Mesendoderm (in vitro differentiated cells): ENCODE results near the gene PILRA.

ENCODE experiments used
- DNase-seq: peaks from one replicate; pipeline ENCODE4 v3.0.0; 2013
- H2AK5ac ChIP-seq: 2 replicates; pipeline ENCODE4 v1.6.1; 2013; ENCODE audit warnings: low read length, inconsistent platforms
- H2BK120ac ChIP-seq: 2 replicates; pipeline ENCODE4 v1.6.1; 2013; ENCODE audit warnings: low read depth, mild to moderate bottlenecking, low read length, moderate library complexity, mixed read lengths
- H2BK15ac ChIP-seq: replicated peaks from 2 replicates; pipeline ENCODE4 v1.6.1; 2013; ENCODE audit warnings: low read depth, mild to moderate bottlenecking, moderate library complexity
- H2BK5ac ChIP-seq: 2 replicates; pipeline ENCODE4 v1.6.1; 2013; ENCODE audit warnings: low read length, inconsistent platforms
- H3K18ac ChIP-seq: 2 replicates; pipeline ENCODE4 v1.6.1; 2013; ENCODE audit warnings: mild to moderate bottlenecking, low read length, mixed read lengths
- H3K23ac ChIP-seq: one replicate; pipeline ENCODE4 v1.6.1; 2013; ENCODE audit warnings: low read length
- H3K27ac ChIP-seq: 2 replicates; pipeline ENCODE4 v1.5.1; 2013; ENCODE audit warnings: low read depth, mild to moderate bottlenecking, inconsistent platforms, low read length, moderate library complexity
- H3K27me3 ChIP-seq: 2 replicates; pipeline ENCODE4 v1.6.1; 2013; ENCODE audit warnings: low read length, control low read depth, mild to moderate bottlenecking, inconsistent platforms; ENCODE audit not compliant: insufficient read depth, poor library complexity
- H3K36me3 ChIP-seq: 2 replicates; pipeline ENCODE4 v1.6.1; 2013; ENCODE audit warnings: low read length, inconsistent platforms; ENCODE audit not compliant: control insufficient read depth, insufficient read depth
- H3K4ac ChIP-seq: one replicate; pipeline ENCODE4 v1.6.1; 2013; ENCODE audit warnings: low read depth, mild to moderate bottlenecking, low read length, moderate library complexity
- H3K4me1 ChIP-seq: 2 replicates; pipeline ENCODE4 v1.6.1; 2013; ENCODE audit warnings: low read depth, low read length, inconsistent platforms; ENCODE audit not compliant: control insufficient read depth
- H3K4me2 ChIP-seq: 2 replicates; pipeline ENCODE4 v1.6.1; 2013; ENCODE audit warnings: low read length
- H3K4me3 ChIP-seq: 2 replicates; pipeline ENCODE4 v1.5.1; 2013; ENCODE audit warnings: mild to moderate bottlenecking, low read length
- H3K56ac ChIP-seq: one replicate; pipeline ENCODE4 v1.6.1; 2013; ENCODE audit warnings: low read length
- H3K79me1 ChIP-seq: 2 replicates; pipeline ENCODE4 v1.6.1; 2013; ENCODE audit warnings: low read length, inconsistent platforms
- H3K79me2 ChIP-seq: 2 replicates; pipeline ENCODE4 v1.6.1; 2013; ENCODE audit warnings: mild to moderate bottlenecking, low read length; ENCODE audit not compliant: control insufficient read depth, insufficient read depth
- H3K9ac ChIP-seq: 2 replicates; pipeline ENCODE4 v1.6.1; 2013; ENCODE audit warnings: low read length, inconsistent platforms
- H4K5ac ChIP-seq: one replicate; pipeline ENCODE4 v1.6.1; 2013; ENCODE audit warnings: low read length
- H4K8ac ChIP-seq: one replicate; pipeline ENCODE4 v1.6.1; 2013; ENCODE audit warnings: low read depth, mild to moderate bottlenecking, control low read depth, low read length, moderate library complexity
- WGBS: extraction: QIAGEN DNeasy Blood & Tissue Kit; methylation state at CpG from one replicate; pipeline ENCODE4 v1.1.7; 2013; ENCODE audit warnings: low lambda C conversion rate, missing lambda C conversion rate; ENCODE audit not compliant: insufficient coverage; ENCODE audit errors: extremely low coverage; 5-methylcytosine and 5-hydroxymethylcytosine counted together

The PILRA gene

DNA sequence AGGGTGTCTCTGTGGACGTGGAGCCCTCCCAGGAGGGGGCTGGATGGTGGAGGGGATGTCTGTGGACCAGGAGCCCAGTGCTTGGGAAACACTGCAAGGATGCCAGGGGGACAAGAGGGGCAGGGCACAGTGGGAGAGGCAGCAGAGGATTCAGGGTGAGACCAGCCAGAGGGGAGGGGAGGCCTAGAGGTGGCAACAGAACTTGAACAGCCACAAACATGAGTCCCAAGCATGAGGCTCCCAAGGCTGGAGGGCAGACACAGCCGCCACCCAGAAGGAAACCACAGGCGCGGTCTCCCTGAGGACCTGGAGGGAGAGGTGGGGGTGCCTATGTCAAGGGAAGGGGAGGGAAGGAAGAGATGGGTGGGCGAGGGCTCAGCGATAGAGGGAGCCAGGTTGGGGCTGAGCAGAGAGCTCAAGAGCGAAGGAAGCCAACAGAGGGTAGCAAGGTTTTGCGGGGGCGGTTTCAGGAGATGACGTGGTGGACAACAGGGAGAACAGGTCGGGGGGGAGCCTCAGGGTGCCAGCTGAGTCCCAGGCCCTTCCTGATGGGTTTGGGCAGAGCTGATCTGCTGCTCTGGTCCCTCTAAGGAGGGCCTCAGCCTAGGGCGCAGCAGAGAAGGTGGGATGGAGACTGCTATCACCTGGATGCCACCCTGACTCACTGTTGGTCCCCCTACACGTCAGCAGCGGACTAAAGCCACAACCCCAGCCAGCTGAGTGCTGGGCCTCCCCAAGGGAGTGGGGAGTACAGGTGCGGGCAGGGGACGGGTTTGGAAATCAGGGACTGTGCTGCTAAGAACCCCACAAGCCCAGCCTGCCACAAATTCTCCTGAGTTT lies 6.7 kb upstream of the PILRA start:
- Histone ChIP-seq H4K5ac (no peak overlapping the region), H3K4me2 (no peak overlapping the region), H2BK5ac (no peak overlapping the region), H2BK120ac (no peak overlapping the region), H3K27me3 (no peaks in the 10 kb centered on the region), H3K4me1 (no peaks in the 10 kb centered on the region), H3K56ac (no peak overlapping the region), H3K4me3 (no peak overlapping the region), H3K36me3 (peaks cover 4% of the 10 kb centered on the region), H2AK5ac (no peak overlapping the region), H3K79me1 (no peaks in the 10 kb centered on the region), H3K23ac (no peak overlapping the region), H4K8ac (no peak overlapping the region), H2BK15ac (no peak overlapping the region), H3K9ac (no peak overlapping the region), H3K4ac (no peak overlapping the region), H3K18ac (no peak overlapping the region), H3K79me2 (no peaks in the 10 kb centered on the region), H3K27ac (no peak overlapping the region)
- DNase-seq: no peak
- WGBS: no CpG with 5 or more reads among the region's 16 CpGs

DNA sequence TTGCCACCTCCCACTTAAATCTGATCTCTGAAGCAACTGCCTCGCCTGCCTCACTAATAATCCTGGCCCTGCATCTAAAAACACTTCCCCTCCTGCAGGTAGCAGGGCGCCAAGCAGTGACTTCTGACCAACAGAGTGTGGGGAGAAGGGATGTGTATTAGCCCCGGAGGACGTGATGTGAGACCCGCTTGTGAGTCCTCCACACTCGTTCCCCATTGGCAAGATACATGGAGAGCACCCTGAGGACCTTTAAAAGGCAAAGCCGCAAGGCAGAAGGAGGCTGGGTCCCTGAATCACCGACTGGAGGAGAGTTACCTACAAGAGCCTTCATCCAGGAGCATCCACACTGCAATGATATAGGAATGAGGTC lies 6.1 kb upstream of the PILRA start:
- Histone ChIP-seq H4K8ac (no peak overlapping the region), H3K56ac (no peak overlapping the region), H3K4me3 (no peak overlapping the region), H2BK15ac (no peak overlapping the region), H3K9ac (no peak overlapping the region), H4K5ac (no peak overlapping the region), H2BK5ac (no peak overlapping the region), H3K4ac (no peak overlapping the region), H2BK120ac (no peak overlapping the region), H3K36me3 (peaks cover 1% of the 10 kb centered on the region), H3K79me1 (no peaks in the 10 kb centered on the region), H3K27me3 (no peaks in the 10 kb centered on the region), H2AK5ac (no peak overlapping the region), H3K23ac (no peak overlapping the region), H3K27ac (no peak overlapping the region), H3K4me1 (no peaks in the 10 kb centered on the region), H3K18ac (no peak overlapping the region), H3K79me2 (no peaks in the 10 kb centered on the region), H3K4me2 (no peak overlapping the region)
- no CpG with 5 or more reads among the region's 8 CpGs for WGBS
- peak; percentile 15 for DNase-seq

DNA sequence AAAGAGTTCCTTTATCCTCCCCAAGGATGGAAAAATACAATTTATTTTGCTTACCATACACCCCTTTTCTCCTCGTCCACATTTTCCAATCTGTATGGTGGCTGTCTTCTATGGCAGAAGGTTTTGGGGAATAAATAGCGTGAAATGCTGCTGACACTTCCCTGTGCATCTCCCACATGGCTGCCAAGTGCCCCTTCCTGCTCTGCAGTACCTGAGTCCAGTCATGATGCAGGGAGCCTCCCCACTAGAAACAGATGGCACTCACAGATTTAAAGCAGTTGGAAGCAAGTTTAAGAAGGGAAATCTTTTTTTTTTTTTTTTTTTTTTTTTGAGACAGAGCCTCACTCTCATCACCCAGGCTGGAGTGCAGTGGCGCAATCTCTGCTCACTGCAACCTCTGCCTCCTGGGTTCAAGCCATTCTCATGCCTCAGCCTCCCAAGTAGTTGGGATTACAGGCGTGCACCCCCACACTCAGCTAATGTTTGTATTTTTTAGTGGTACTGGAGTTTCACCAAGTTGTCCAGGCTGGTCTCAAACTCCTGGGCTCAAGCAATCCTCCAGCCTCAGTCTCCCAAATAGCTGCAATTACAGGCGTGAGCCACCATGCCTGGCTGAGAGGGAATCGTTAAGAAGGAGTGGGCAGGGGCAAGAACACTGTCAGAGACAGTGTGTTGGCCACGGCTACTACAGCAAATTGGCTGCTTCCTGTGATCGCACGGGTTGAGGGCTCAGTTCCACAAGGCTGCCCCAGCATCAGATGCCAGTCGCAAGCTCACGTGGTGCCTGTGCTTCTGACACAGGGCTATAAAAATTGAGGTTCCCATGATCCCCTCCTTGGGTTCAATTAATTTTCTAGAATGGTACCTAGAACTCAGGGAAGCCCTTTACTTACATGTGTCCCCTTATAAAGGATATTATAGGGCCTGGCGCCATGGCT lies 5.3 kb upstream of the PILRA start:
- no peaks in the 10 kb centered on the region for H3K36me3 ChIP-seq
- H3K56ac ChIP-seq: no peak overlapping the region
- no peak overlapping the region for H3K4me2 ChIP-seq
- H4K8ac ChIP-seq: no peak overlapping the region
- no peak overlapping the region for H3K23ac ChIP-seq
- no peak overlapping the region for H3K9ac ChIP-seq
- H3K4me1 ChIP-seq: no peaks in the 10 kb centered on the region
- H3K4me3 ChIP-seq: no peak overlapping the region
- H2BK120ac ChIP-seq: no peak overlapping the region
- DNase-seq: no peak
- H3K79me1 ChIP-seq: no peaks in the 10 kb centered on the region
- no peak overlapping the region for H2BK15ac ChIP-seq
- H3K79me2 ChIP-seq: no peaks in the 10 kb centered on the region
- no peaks in the 10 kb centered on the region for H3K27me3 ChIP-seq
- WGBS: no CpG with 5 or more reads among the region's 12 CpGs
- no peak overlapping the region for H3K27ac ChIP-seq
- no peak overlapping the region for H3K4ac ChIP-seq
- H2BK5ac ChIP-seq: no peak overlapping the region
- H2AK5ac ChIP-seq: no peak overlapping the region
- no peak overlapping the region for H3K18ac ChIP-seq
- no peak overlapping the region for H4K5ac ChIP-seq

DNA sequence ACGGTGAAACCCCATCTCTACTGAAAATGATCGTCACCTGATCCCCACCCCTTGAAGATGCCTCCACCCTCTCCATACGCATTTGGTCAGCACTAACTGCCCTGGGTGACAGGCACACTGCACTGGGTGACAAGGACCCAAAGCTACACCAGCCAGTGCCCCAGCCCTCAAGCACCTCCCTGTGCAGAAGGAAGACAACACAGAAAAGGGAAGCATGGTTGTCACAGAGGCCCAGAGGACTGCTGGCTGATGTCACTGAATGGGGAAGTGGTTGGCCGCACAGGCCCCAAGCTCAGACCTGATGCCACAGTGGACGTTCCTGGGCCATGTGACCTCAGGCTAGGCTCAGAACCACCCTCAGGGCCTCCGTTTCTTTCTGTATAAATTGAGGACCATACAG lies 4.2 kb upstream of the PILRA start:
- H3K56ac ChIP-seq: no peak overlapping the region
- no peaks in the 10 kb centered on the region for H3K36me3 ChIP-seq
- no peak overlapping the region for H2BK120ac ChIP-seq
- no peak overlapping the region for H4K5ac ChIP-seq
- H4K8ac ChIP-seq: no peak overlapping the region
- no peak overlapping the region for H3K18ac ChIP-seq
- H3K27me3 ChIP-seq: no peaks in the 10 kb centered on the region
- no peak overlapping the region for H3K9ac ChIP-seq
- H3K4me1 ChIP-seq: no peaks in the 10 kb centered on the region
- no peak overlapping the region for H3K4ac ChIP-seq
- no peak for DNase-seq
- no peak overlapping the region for H2BK15ac ChIP-seq
- H3K79me2 ChIP-seq: no peaks in the 10 kb centered on the region
- H3K79me1 ChIP-seq: no peaks in the 10 kb centered on the region
- WGBS: no CpG with 5 or more reads among the region's 6 CpGs
- H2AK5ac ChIP-seq: no peak overlapping the region
- H3K4me3 ChIP-seq: no peak overlapping the region
- no peak overlapping the region for H3K27ac ChIP-seq
- no peak overlapping the region for H2BK5ac ChIP-seq
- no peak overlapping the region for H3K23ac ChIP-seq
- H3K4me2 ChIP-seq: no peak overlapping the region

DNA sequence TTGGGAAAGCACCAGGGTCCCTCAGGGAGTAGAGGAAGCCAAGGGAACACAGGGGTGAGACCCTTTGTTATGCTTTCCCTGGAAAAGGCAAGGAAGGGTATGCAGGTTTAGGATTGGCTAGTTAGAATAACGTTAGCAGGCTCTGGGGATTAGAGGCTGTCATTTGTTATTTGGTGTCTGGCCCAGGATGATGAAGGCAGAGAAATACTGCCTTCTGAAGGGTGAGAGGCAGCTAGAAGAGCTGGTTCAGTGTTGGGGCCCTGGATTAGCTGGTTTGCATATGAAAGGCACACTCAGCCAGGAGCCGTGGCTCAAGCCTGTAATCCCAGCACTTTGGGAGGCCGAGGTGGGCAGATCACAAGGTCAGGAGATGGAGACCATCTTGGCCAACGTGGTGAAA lies 3.0 kb upstream of the PILRA start:
- no peaks in the 10 kb centered on the region for H3K4me1 ChIP-seq
- H3K56ac ChIP-seq: no peak overlapping the region
- no peak overlapping the region for H3K9ac ChIP-seq
- no peak overlapping the region for H3K23ac ChIP-seq
- no peak overlapping the region for H2BK15ac ChIP-seq
- peak; percentile 47 for DNase-seq
- no peaks in the 10 kb centered on the region for H3K79me2 ChIP-seq
- H3K4me3 ChIP-seq: no peak overlapping the region
- no peaks in the 10 kb centered on the region for H3K27me3 ChIP-seq
- H2BK120ac ChIP-seq: no peak overlapping the region
- WGBS: no CpG with 5 or more reads among the region's 4 CpGs
- H2AK5ac ChIP-seq: no peak overlapping the region
- H3K4ac ChIP-seq: no peak overlapping the region
- H3K18ac ChIP-seq: no peak overlapping the region
- no peak overlapping the region for H3K27ac ChIP-seq
- no peak overlapping the region for H3K4me2 ChIP-seq
- no peak overlapping the region for H4K5ac ChIP-seq
- no peak overlapping the region for H2BK5ac ChIP-seq
- H3K79me1 ChIP-seq: no peaks in the 10 kb centered on the region
- no peaks in the 10 kb centered on the region for H3K36me3 ChIP-seq
- no peak overlapping the region for H4K8ac ChIP-seq
